GM18505 (cell line): ENCODE data around the gene DNAAF2.
"Not testable (repeated sequence)": the region's sequence is repeated elsewhere in the genome, so short reads cannot be mapped to it uniquely, and the experiment has no call there.

Source experiments
- ATAC-seq: cut with Tn5 transposase; IDR thresholded peaks from one replicate; pipeline ENCODE4 v1.9.1; 2021; ENCODE audit not compliant: unreplicated experiment
- POLR2A ChIP-seq: IDR thresholded peaks from 4 replicates; pipeline ENCODE4 v1.6.1; 2011; ENCODE audit warnings: borderline replicate concordance; ENCODE audit not compliant: insufficient read depth, insufficient read length; ENCODE audit errors: extremely low read depth

DNAAF2 gene

GRCh38 chr14:49640540-49641417 lies 5.7 kb upstream of the DNAAF2 start:
- no peak for ATAC-seq
- no peak for TF ChIP-seq POLR2A

DNA sequence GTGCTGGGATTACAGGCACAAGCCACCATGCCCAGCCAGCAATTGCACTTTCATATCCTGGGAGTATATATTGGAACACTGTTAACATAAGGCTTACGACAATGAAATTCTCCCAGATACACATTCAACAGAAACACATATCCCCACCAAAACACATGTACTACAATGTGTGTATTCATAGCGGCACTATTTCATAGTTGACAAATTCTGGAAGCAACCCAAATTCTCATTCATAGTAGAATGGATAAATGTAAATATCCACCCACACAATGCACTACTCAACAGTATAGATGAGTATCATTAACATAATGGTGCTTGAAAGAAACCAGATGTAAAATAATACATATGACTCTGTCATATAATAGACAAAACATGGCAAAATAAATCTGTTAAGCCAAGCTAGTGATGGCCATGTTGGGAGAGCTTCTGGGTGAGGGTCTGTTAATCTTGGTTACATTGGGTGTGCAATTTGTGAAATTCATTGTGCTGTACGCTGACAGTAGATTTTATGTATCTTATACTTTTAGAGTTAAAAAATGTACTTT lies 2.6 kb upstream of the DNAAF2 start:
- no peak for ATAC-seq
- TF ChIP-seq POLR2A, result no peak

GRCh38 chr14:49636866-49637265 lies 1.8 kb upstream of the DNAAF2 start:
- TF ChIP-seq POLR2A, result no peak
- ATAC-seq, result no peak

DNA sequence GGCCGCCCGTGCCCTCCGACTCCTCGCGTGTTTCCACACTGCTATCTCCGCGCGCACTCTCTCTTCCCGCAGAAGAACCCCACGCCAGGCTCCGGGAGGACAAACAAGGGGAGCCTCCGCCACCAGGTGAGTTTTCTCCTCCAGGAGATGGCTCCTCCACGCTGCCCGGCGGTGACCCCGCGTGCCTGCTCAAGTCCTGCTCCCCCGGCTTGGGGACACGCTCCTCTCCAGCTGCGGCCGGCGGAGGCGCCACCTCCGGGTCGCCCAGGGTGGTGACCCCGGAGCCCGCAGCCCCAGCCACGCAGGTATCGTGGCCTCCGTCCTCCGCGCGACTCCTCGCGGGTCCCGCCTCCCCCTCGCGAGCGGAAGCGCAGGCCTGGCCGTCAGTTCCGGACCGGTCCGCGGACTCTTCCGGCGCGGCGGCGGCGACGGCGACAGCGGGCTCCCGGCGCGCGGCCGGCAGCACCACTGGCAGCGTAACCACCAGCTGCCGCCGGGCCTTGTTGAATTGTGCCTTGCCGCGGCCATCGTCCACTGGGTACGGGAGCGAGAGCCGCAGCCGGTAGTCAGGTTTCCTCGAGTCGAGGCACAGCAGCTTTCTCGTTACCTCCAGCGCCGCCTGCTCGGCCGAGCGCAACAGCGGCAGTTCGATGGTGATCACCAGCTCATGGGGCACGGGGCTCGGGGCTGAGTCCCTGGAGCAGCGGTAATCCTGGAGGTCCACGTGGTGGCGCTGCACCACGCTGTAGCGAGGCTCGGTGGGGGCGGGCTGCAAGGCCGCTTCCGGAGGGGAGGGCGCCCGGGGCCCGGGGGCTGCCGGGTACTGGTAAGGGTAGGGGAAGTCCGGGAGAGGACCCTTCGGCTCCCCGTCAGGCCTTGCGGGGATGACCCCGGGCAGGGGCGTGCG lies 1.2 kb downstream of the DNAAF2 start:
- TF ChIP-seq POLR2A, result peak; percentile 94
- peak; percentile 76 for ATAC-seq

DNA sequence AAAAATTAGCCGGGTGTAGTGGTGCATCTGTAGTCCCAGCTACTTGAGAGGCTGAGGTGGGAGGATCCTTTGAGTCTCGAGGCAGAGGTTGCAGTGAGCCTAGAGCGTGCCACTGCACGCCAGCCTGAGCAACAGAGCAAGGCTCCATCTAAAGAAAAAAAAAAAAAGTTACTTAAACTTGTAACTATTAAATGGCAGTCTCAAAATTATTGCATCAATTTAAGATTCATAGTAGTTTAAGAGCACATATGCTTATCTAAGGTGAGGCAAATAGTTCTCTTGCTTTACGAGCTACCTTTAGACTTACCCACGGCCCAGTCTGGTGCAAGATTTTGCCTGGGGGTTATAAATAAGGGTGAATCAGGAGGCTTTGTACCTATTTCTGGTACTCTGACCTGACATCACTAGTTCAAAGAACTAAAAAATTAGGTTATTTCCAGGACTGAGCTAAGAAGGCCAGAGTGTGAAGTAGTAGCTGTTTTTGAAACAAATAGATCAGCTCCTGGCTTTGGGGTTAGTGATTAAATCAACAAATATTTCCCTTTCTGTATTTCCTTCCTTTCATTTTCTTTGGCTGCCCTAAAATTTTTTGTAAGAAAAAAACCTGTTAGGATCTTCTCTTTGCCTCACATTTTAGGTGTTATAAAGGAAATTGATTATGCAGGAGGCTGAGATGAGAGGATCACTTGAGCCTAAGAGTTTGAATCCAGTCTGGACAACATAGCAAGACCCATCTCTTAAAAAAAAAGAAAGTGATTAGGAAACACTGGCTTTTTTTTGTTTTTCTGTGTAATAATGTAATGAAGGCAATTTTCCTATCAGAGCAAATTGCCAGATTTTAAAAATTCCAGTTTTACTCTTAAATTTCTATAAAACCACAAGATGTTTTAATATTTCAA lies 10.9 kb downstream of the DNAAF2 start:
- ATAC-seq, result no peak

GRCh38 chr14:49623387-49623786 lies 11.7 kb downstream of the DNAAF2 start:
- TF ChIP-seq POLR2A, result no peak
- no peak for ATAC-seq

More for the DNA sequence above, 10.9 kb downstream of the DNAAF2 start:
- TF ChIP-seq POLR2A, result no peak

GRCh38 chr14:49622022-49622607 lies 12.9 kb downstream of the DNAAF2 start:
- TF ChIP-seq POLR2A, result no peak
- no peak for ATAC-seq

GRCh38 chr14:49621114-49621881 lies 13.7 kb downstream of the DNAAF2 start:
- ATAC-seq, result peak; percentile 29
- TF ChIP-seq POLR2A, result no peak

- peak; percentile 99 for TF ChIP-seq POLR2A
Measured at GRCh38 chr14:49620182-49621113, 14.6 kb downstream of the DNAAF2 start, which contains the start of the genes MGAT2 and RPL36AL. Gene MGAT2 (plus strand): TSS chr14:49620799. CDS start chr14:49621269, 470 bp downstream. Gene RPL36AL (minus strand): TSS chr14:49620626. CDS start chr14:49619104, 1,522 bp downstream.

DNA sequence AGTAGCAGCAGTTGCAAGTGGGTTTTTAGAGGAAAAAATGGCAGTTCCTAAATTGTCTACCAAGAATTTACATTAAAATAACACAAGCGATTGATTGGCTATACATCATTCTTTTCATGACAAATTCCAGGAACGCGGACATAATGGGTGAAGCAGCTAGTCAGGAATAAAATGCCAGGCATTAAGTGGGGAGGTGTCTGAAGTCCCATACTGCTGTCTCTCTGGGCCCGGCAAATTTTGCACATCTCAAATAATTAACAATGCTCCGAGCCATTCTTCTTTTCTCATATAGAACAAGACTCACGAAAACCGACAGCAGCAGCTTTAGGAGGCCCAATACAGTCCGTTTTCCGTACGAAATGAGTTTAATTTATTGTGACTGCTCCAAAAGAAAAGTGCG lies 15.3 kb downstream of the DNAAF2 start:
- no peak for TF ChIP-seq POLR2A
- ATAC-seq, result no peak

More at GRCh38 chr14:49620182-49621113, 14.6 kb downstream of the DNAAF2 start, which contains the start of the genes MGAT2 and RPL36AL:
- peak; percentile 94 for ATAC-seq

DNA sequence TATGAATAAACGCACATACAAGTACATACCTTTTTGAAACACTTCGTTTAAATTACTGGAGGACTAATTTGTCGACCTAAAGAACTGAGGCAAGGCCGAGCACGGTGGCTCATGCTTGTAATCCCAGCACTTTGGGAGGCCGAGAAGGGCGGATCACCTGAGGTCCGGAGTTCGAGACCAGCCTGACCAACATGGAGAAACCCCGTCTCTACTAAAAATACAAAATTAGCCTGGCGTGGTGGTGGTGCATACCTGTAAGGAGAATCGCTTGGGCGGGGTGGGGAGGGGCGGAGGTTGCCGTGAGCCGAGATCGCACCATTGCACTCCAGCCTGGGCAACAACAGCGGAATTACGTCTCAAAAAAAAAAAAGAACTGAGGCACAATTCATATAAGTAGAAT lies 15.8 kb downstream of the DNAAF2 start:
- not testable (repeated sequence) for ATAC-seq
